Adrenal gland (tissue), 5 donors: ENCODE data around the gene CIPC.

ENCODE experiments used
- POLR2A ChIP-seq, 2 donors: fragments of 450-650 bp; IDR thresholded peaks; one replicate each; pipeline ENCODE4 v1.6.1; 2017; ENCODE audit warnings: antibody characterized with exemption in 2 of 2, mild to moderate bottlenecking in 2 of 2, moderate library complexity in 1 of 2
- TF ChIP-seq, protein P1 (sequence below), 6 experiments: fragments of 450-650 bp in 4 of 6; fragments of 200-600 bp in 2 of 6; sonication (generic) in 1 of 6; IDR thresholded peaks; 1 replicate in 5 of 6; 2 replicates in 1 of 6; pipeline versions ENCODE4 v1.5.1 to v1.8.0; 2016 to 2021; ENCODE audit warnings: antibody characterized with exemption in 6 of 6, mild to moderate bottlenecking in 2 of 6, moderate library complexity in 1 of 6
- donor health status: DM: no; HTN: no; CAD: no.

DNA sequence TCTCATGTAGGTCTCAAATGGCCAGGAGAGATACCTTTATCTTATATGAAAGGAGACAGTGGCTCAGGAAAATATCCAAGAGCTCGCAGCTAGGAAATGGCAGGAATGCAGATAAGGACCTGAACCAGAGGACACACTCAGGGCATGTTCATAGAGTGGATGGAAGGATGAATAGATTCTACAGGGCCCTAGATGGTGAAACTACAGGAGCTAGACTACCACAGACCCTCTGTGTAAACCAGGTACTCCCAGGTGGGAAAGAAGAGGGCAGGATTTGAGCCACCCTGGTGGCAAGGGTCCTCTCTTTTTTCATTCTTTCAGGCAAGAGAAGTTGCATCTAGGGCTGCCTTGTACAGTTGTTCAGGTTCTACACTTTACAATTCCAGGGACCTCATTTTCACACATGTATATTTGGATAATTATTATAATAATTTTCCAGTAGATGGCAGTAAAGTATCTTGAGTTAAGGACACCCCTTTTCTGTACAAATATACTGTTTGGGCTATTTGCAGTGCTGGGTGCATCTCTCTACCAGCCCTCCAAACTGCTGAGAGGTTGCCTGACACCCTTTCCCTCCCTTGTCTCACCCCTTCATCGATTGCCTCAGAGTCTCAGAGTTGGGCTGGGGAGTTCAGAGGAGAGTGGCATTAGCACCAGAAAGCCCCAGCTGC is 54.0 kb downstream of the CIPC start:
- TF ChIP-seq, protein P1, sequence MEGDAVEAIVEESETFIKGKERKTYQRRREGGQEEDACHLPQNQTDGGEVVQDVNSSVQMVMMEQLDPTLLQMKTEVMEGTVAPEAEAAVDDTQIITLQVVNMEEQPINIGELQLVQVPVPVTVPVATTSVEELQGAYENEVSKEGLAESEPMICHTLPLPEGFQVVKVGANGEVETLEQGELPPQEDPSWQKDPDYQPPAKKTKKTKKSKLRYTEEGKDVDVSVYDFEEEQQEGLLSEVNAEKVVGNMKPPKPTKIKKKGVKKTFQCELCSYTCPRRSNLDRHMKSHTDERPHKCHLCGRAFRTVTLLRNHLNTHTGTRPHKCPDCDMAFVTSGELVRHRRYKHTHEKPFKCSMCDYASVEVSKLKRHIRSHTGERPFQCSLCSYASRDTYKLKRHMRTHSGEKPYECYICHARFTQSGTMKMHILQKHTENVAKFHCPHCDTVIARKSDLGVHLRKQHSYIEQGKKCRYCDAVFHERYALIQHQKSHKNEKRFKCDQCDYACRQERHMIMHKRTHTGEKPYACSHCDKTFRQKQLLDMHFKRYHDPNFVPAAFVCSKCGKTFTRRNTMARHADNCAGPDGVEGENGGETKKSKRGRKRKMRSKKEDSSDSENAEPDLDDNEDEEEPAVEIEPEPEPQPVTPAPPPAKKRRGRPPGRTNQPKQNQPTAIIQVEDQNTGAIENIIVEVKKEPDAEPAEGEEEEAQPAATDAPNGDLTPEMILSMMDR (IDR thresholded peaks at IDR 0.05) = peak in 5 of 6 experiments; percentile 33 to 52 (median 42)
- no peak for TF ChIP-seq POLR2A (IDR thresholded peaks at IDR 0.05)
